K562 (cell line): ENCODE measurements around the gene ASIC1. TPM values are rescaled to one million over a fixed set of nuclear protein-coding genes. Genes with fewer than 3 reads are reported as not detected.
A peak's percentile ranks its signal among the peaks of the same experiment; 100 is the strongest.

ENCODE experiments used
- CHD2 ChIP-seq: IDR thresholded peaks from 2 replicates; pipeline ENCODE4 v1.6.1; 2011; ENCODE audit warnings: low read depth, low read length
- FUS ChIP-seq: fragments of 200-400 bp; formaldehyde crosslinking; optimal IDR thresholded peaks from 2 replicates; pipeline ENCODE3; 2017; ENCODE audit warnings: low read depth, low read length
- KHSRP ChIP-seq: fragments of 450-650 bp; IDR thresholded peaks from 2 replicates; pipeline ENCODE4 v1.6.1; 2017
- MYC ChIP-seq, 2 experiments: fragments of 250-450 bp in 1 of 2; sonication (Bioruptor Pico) in 1 of 2; IDR thresholded peaks; 2 replicates each; pipeline versions ENCODE4 v1.5.1 to v1.6.1; 2012 to 2021; ENCODE audit warnings: low read depth in 2 of 2, borderline replicate concordance in 1 of 2, improper control_type of control experiment in 1 of 2, low read length in 1 of 2, mild to moderate bottlenecking in 1 of 2, moderate library complexity in 1 of 2
- NFIX ChIP-seq: fragments of 250-450 bp; sonication (Bioruptor Pico); IDR thresholded peaks from 2 replicates; pipeline ENCODE4 v1.4.0; 2020; ENCODE audit warnings: low read depth, mild to moderate bottlenecking, moderate library complexity
- POLR2AphosphoS2 ChIP-seq: IDR thresholded peaks from 2 replicates; pipeline ENCODE4 v1.6.1; 2012; ENCODE audit warnings: low read length, improper control_type of control experiment
- POLR2B ChIP-seq: fragments of 450-650 bp; IDR thresholded peaks from 2 replicates; pipeline ENCODE4 v1.6.1; 2018; ENCODE audit warnings: low read depth; ENCODE audit not compliant: partially characterized antibody
- PRMT5 ChIP-seq: sonication (generic); formaldehyde crosslinking; IDR thresholded peaks from 2 replicates; pipeline ENCODE4 v1.5.0; 2020; ENCODE audit warnings: missing genetic modification reagents
- RBM34 ChIP-seq: fragments of 200-400 bp; formaldehyde crosslinking; IDR thresholded peaks from 2 replicates; pipeline ENCODE4 v1.6.1; 2018; ENCODE audit warnings: low read length, borderline replicate concordance; ENCODE audit not compliant: insufficient read depth
- SMAD3 ChIP-seq: fragments of 450-650 bp; formaldehyde crosslinking; conservative IDR thresholded peaks from 2 replicates; pipeline ENCODE4 v1.4.0; 2020; ENCODE audit warnings: mild to moderate bottlenecking
- SP1 ChIP-seq: sonication (generic); formaldehyde crosslinking; IDR thresholded peaks from 2 replicates; pipeline ENCODE4 v1.8.1; 2022; ENCODE audit warnings: mild to moderate bottlenecking, missing genetic modification reagents
- SRSF1 ChIP-seq: fragments of 200-400 bp; formaldehyde crosslinking; IDR thresholded peaks from 2 replicates; pipeline ENCODE4 v1.6.1; 2017; ENCODE audit warnings: mild to moderate bottlenecking, low read depth, low read length, moderate library complexity
- ZEB2 ChIP-seq: fragments of 450-650 bp; IDR thresholded peaks from 2 replicates; pipeline ENCODE4 v1.6.1; 2016
- ZFPM2 ChIP-seq: fragments of 250-450 bp; sonication (Bioruptor Pico); IDR thresholded peaks from 2 replicates; pipeline ENCODE4 v1.5.1; 2022; ENCODE audit warnings: mild to moderate bottlenecking
- ZNF124 ChIP-seq: sonication (generic); formaldehyde crosslinking; IDR thresholded peaks from 2 replicates; pipeline ENCODE4 v1.8.1; 2022; ENCODE audit warnings: missing genetic modification reagents
- ZNF140 ChIP-seq: fragments of 250-450 bp; sonication (Bioruptor Pico); IDR thresholded peaks from 2 replicates; pipeline ENCODE4 v1.8.0; 2021; ENCODE audit warnings: moderate library complexity, mild to moderate bottlenecking, inconsistent platforms
- ZNF175 ChIP-seq: fragments of 200-800 bp; sonication (Bioruptor generic); IDR thresholded peaks from 2 replicates; pipeline ENCODE4 v1.6.1; 2016; ENCODE audit warnings: low read depth, mild to moderate bottlenecking, missing genetic modification characterization, missing compliant biosample characterization
- polyA plus RNA-seq, 8 experiments: library from polyadenylated mRNA; depleted of rRNA in 4 of 8; stranded (reverse) in 5 of 8; unstranded in 3 of 8; fragments of >200 nt; fragmentation: Nextera tagmentation in 2 of 8; fragmentation: Illumina TruSeq in 1 of 8; extraction: Ambion mirVana in 2 of 8; extraction: Trizol in 1 of 8; gene quantifications; 2 replicates each; pipeline versions ENCODE4 v1.2.1 to v1.2.3, GENCODE V29; 2011 to 2014; ENCODE audit warnings: inconsistent platforms in 1 of 8, missing spikeins in 1 of 8
- total RNA-seq, 7 experiments: library from RNA; depleted of rRNA in 6 of 7; stranded (reverse); fragments of >200 nt in 6 of 7; fragmentation: Illumina TruSeq in 2 of 7; extraction: Trizol in 2 of 7; gene quantifications; 2 replicates each; pipeline versions ENCODE4 v1.2.1 to v1.2.3, GENCODE V29; 2011 to 2021; ENCODE audit warnings: low replicate concordance in 1 of 7
- TF ChIP-seq, protein P1 (sequence below): fragments of 250-450 bp; sonication (Bioruptor Pico); IDR thresholded peaks from 2 replicates; pipeline ENCODE4 v1.4.0; 2020; ENCODE audit warnings: mild to moderate bottlenecking
- TF ChIP-seq, protein P2 (sequence below): IDR thresholded peaks from 2 replicates; pipeline ENCODE4 v1.6.1; 2014; ENCODE audit warnings: antibody characterized with exemption
- TF ChIP-seq, protein P3 (sequence below): fragments of 450-650 bp; formaldehyde crosslinking; IDR thresholded peaks from 2 replicates; pipeline ENCODE4 v1.4.0; 2020; ENCODE audit warnings: mild to moderate bottlenecking, moderate library complexity
- TF ChIP-seq, protein P4 (sequence below): sonication (generic); formaldehyde crosslinking; IDR thresholded peaks from 2 replicates; pipeline ENCODE4 v1.8.0; 2022; ENCODE audit warnings: missing genetic modification reagents, mild to moderate bottlenecking, borderline replicate concordance

The ASIC1 gene
- total and polyA plus RNA-seq, 9 of the 15 experiments (the other 6 are each of a cell fraction or from before 2014, with no cell fraction given): 0.01 to 1.7 (median 0.45) TPM

DNA sequence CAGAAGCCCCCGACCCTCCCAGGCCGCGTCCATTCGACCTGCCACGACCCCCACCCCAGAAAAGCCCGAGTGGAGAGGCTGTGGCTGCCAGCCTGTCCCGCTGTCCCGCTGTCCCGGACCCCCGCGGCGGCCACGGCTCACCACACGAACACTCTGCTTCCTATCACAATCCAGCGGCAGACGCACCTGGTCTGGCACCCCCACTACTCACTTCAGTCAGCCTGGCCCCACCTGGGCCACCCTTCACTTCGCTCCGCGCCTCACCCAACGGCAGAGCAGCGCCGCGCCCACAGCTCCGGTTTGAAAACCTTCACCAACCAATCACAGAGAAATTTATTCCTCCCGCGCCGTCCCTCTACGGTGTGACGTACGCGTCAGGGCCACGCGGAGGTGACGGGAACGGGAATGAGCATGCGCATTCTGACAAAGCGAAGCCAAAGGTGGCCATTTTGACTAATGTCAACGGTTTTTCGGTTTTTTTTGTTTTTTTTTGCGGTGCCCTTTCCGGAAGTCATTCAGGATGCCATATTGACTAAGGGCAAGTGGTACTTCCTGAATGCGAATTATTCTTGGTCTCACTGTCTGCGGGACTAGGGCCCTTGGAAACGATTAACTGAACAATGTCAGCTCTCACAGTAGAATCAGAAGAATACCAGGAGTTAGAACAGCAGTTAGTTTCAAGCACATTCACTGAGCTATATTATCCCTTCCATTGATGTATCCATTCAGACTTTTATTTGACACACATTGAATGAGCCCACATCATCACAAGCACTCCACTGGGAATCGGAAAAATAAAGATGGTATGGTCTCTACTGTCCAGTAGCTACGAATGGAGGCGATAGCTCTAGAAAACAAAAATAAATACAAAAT, 32.0 kb upstream of the ASIC1 start, which contains the start of gene RACGAP1 (continued):
- TF ChIP-seq, protein P1, sequence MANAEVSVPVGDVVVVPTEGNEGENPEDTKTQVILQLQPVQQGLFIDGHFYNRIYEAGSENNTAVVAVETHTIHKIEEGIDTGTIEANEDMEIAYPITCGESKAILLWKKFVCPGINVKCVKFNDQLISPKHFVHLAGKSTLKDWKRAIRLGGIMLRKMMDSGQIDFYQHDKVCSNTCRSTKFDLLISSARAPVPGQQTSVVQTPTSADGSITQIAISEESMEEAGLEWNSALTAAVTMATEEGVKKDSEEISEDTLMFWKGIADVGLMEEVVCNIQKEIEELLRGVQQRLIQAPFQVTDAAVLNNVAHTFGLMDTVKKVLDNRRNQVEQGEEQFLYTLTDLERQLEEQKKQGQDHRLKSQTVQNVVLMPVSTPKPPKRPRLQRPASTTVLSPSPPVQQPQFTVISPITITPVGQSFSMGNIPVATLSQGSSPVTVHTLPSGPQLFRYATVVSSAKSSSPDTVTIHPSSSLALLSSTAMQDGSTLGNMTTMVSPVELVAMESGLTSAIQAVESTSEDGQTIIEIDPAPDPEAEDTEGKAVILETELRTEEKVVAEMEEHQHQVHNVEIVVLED (CRISPR knock-in tag): peak; percentile 95
- TF ChIP-seq KHSRP: 0 out of 2 replicates have a peak, but pooled peaks have one; percentile 28
- no peak for TF ChIP-seq PRMT5 (CRISPR knock-in tag)
- no peak for TF ChIP-seq FUS
- no peak; the same call in 1 of the 2 replicates for TF ChIP-seq ZEB2
- TF ChIP-seq, protein P2, sequence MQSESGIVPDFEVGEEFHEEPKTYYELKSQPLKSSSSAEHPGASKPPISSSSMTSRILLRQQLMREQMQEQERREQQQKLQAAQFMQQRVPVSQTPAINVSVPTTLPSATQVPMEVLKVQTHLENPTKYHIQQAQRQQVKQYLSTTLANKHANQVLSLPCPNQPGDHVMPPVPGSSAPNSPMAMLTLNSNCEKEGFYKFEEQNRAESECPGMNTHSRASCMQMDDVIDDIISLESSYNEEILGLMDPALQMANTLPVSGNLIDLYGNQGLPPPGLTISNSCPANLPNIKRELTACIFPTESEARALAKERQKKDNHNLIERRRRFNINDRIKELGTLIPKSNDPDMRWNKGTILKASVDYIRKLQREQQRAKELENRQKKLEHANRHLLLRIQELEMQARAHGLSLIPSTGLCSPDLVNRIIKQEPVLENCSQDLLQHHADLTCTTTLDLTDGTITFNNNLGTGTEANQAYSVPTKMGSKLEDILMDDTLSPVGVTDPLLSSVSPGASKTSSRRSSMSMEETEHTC: no peak
- no peak for TF ChIP-seq POLR2AphosphoS2
- no peak for TF ChIP-seq ZNF124
- peak; percentile 94 for TF ChIP-seq CHD2
- TF ChIP-seq ZNF140: no peak
- TF ChIP-seq, protein P3, sequence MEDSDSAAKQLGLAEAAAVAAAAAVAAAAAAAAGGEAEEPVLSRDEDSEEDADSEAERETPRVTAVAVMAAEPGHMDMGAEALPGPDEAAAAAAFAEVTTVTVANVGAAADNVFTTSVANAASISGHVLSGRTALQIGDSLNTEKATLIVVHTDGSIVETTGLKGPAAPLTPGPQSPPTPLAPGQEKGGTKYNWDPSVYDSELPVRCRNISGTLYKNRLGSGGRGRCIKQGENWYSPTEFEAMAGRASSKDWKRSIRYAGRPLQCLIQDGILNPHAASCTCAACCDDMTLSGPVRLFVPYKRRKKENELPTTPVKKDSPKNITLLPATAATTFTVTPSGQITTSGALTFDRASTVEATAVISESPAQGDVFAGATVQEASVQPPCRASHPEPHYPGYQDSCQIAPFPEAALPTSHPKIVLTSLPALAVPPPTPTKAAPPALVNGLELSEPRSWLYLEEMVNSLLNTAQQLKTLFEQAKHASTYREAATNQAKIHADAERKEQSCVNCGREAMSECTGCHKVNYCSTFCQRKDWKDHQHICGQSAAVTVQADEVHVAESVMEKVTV (CRISPR knock-in tag): no peak
- TF ChIP-seq, protein P4, sequence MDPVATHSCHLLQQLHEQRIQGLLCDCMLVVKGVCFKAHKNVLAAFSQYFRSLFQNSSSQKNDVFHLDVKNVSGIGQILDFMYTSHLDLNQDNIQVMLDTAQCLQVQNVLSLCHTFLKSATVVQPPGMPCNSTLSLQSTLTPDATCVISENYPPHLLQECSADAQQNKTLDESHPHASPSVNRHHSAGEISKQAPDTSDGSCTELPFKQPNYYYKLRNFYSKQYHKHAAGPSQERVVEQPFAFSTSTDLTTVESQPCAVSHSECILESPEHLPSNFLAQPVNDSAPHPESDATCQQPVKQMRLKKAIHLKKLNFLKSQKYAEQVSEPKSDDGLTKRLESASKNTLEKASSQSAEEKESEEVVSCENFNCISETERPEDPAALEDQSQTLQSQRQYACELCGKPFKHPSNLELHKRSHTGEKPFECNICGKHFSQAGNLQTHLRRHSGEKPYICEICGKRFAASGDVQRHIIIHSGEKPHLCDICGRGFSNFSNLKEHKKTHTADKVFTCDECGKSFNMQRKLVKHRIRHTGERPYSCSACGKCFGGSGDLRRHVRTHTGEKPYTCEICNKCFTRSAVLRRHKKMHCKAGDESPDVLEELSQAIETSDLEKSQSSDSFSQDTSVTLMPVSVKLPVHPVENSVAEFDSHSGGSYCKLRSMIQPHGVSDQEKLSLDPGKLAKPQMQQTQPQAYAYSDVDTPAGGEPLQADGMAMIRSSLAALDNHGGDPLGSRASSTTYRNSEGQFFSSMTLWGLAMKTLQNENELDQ (CRISPR knock-in tag): no peak
- no peak for TF ChIP-seq RBM34
- TF ChIP-seq NFIX: no peak
- 0 out of 2 replicates have a peak, but pooled peaks have one; percentile 57 for TF ChIP-seq ZNF175 (CRISPR knock-in tag)
- TF ChIP-seq SP1 (CRISPR knock-in tag): peak; percentile 83
- TF ChIP-seq ZFPM2 (CRISPR knock-in tag): no peak
- TF ChIP-seq MYC (IDR thresholded peaks at IDR 0.05; ENCODE audit: low read depth, low read length): peak; percentile 96
- 0 out of 2 replicates have a peak, but pooled peaks have one; percentile 49 for TF ChIP-seq MYC (CRISPR knock-in tag; IDR thresholded peaks at IDR 0.05; ENCODE audit: borderline replicate concordance, low read depth)
- no peak for TF ChIP-seq SRSF1
- TF ChIP-seq SMAD3 (CRISPR knock-in tag): 0 out of 2 replicates have a peak, but pooled peaks have one; percentile 25
- peak; percentile 76 for TF ChIP-seq POLR2B
